Right lobe of liver (tissue), 4 donors: Measurements from ENCODE around the gene TTL.

Experiments
- POLR2A ChIP-seq: fragments of 450-650 bp; IDR thresholded peaks from one replicate; pipeline ENCODE4 v1.6.1; 2017; ENCODE audit warnings: antibody characterized with exemption, mild to moderate bottlenecking
- TF ChIP-seq, protein P1 (sequence below), 4 donors: fragments of 200-600 bp in 3 of 4; fragments of 450-650 bp in 1 of 4; IDR thresholded peaks; one replicate each; pipeline versions ENCODE4 v1.5.1 to v1.8.0; 2016 to 2022; ENCODE audit warnings: antibody characterized with exemption in 4 of 4, mild to moderate bottlenecking in 2 of 4
- donor health status: DM: no; HTN: no; CAD: no.
- donor health status: DM: no; HTN: no; CAD: no.
- donor health status: DM: no; HTN: yes; CAD: no.

DNA sequence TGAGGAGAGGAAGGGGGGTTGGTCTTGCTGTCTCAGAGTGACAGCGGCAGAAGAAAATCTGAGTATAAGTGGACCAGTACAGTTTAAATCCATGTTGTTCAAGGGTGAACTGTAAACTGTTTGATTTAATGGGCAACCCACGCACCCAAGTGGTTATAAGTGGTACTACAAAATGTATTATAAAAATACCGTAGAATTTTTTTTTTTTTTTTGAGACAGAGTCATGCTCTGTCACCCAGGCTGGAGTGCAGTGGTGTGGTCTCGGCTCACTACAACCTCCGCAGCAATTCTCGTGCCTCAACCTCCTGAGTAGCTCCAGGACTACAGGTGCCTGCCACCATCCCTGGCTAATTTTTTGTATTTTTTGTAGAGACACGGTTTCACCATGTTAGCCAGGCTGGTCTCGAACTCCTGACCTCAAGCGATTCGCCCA lies 100.4 kb downstream of the TTL start:
- TF ChIP-seq, protein P1, sequence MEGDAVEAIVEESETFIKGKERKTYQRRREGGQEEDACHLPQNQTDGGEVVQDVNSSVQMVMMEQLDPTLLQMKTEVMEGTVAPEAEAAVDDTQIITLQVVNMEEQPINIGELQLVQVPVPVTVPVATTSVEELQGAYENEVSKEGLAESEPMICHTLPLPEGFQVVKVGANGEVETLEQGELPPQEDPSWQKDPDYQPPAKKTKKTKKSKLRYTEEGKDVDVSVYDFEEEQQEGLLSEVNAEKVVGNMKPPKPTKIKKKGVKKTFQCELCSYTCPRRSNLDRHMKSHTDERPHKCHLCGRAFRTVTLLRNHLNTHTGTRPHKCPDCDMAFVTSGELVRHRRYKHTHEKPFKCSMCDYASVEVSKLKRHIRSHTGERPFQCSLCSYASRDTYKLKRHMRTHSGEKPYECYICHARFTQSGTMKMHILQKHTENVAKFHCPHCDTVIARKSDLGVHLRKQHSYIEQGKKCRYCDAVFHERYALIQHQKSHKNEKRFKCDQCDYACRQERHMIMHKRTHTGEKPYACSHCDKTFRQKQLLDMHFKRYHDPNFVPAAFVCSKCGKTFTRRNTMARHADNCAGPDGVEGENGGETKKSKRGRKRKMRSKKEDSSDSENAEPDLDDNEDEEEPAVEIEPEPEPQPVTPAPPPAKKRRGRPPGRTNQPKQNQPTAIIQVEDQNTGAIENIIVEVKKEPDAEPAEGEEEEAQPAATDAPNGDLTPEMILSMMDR (IDR thresholded peaks at IDR 0.05), result peak; percentile 54 to 64 (median 62)
- no peak for TF ChIP-seq POLR2A
